ENCODE measurements around the gene UBC. TPM values are rescaled to one million over a fixed set of nuclear protein-coding genes. Genes with fewer than 3 reads are reported as not detected.

UBC gene
- total RNA-seq (2014; rRNA removed), result 1,439 and 1,479 TPM in 2 replicates
- polyA plus RNA-seq (2012), result 1,556 TPM

- DNase-seq (ENCODE audit: low read depth), result peak; percentile 91
Measured at GRCh38 chr12:124914392-124915238, at the start of gene UBC. Gene UBC, minus strand, starts transcription at chr12:124914650. Its CDS starts 879 bp downstream, at chr12:124913771.

- DNase-seq (ENCODE audit: low read depth), result no peak
Measured at GRCh38 chr12:124963211-124963610, 48.8 kb upstream of the UBC start.

- DNase-seq (ENCODE audit: low read depth), result no peak
Measured at GRCh38 chr12:124961055-124961454, 46.6 kb upstream of the UBC start.

DNA sequence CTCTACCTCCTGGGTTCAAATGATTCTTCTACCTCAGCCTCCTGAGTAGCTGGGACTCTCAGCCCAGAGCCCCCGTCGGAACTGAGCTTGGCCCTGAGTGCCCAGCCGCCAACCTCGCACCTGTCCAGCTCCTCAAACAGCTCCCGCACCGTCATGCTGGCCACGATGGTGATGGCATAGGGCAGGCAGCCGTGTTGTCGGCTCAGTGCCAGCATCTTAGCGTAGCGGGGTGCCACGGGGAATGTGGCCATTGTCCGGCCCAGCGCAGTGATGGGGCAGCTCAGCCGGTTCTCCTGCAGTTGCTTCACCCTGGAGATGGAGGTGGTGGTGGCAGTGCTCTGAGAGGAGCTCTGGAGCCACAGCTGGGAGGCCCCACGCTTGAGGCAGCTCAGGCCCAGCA lies 42.1 kb upstream of the UBC start:
- no peak for DNase-seq (ENCODE audit: low read depth)

GRCh38 chr12:124954771-124955170 lies 40.3 kb upstream of the UBC start:
- DNase-seq (ENCODE audit: low read depth), result no peak

DNA sequence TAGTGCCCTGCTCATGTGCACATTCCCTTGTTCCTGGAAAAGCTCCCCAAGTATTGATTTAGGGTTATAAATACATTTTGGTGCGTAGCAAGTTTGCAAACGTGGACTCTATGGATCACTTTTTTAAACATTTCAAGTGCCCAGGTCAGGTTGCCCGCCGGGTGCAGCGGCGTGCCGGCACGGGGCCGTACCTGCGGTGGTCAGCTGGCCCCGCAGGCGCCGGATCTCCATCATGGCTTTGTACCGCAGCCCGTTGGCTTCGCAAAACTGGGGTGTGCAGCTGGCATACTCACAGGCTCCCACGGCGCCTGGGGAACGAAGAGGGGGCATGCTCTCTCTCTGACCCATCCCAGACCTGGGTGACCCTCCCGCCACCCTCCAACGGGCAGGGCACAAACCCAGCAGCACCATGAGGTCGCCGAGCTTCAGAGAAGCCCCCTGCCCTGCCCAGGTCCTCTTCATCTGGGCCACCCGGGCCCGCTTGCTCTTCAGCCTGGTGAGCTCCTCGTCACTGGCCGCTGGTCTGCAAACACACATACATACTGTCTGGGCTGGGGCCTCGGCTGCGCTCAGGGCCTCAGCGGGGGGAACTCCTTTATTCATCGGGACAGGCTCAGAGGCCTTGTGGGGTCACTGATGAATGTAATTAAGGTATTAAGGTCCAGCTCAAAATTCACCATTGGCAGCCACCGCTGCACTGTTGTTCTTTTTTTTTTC lies 39.4 kb upstream of the UBC start:
- no peak for DNase-seq (ENCODE audit: low read depth)

- no peak for DNase-seq (ENCODE audit: low read depth)
Measured at GRCh38 chr12:124952801-124953200, 38.4 kb upstream of the UBC start.

- DNase-seq (ENCODE audit: low read depth), result no peak
Measured at GRCh38 chr12:124952295-124952694, 37.8 kb upstream of the UBC start.

- no peak for DNase-seq (ENCODE audit: low read depth)
Measured at GRCh38 chr12:124949779-124950728, 35.6 kb upstream of the UBC start.

DNA sequence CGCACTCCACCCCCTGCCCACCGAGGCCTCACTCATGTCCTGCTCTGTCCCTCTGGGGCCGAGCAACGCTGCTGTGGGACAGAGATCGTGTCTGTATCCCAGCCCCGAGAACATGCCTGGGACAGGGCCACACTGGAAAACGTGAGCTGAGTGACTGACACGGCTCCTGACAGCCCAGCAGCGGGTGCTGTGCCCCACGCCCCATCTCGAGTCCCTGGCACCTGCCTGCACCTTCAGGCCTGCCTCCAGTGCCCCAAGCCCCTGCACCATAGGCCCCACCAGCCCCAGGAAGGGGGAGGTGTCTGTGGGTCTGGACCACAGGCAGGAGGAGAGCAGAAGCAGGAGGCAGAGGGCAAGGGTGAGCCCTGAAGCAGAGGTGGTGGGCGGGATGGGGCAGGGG lies 34.6 kb upstream of the UBC start:
- no peak for DNase-seq (ENCODE audit: low read depth)

- no peak for DNase-seq (ENCODE audit: low read depth)
Measured at GRCh38 chr12:124947561-124948398, 33.3 kb upstream of the UBC start.

- DNase-seq (ENCODE audit: low read depth), result no peak
Measured at GRCh38 chr12:124947013-124947412, 32.6 kb upstream of the UBC start.

DNA sequence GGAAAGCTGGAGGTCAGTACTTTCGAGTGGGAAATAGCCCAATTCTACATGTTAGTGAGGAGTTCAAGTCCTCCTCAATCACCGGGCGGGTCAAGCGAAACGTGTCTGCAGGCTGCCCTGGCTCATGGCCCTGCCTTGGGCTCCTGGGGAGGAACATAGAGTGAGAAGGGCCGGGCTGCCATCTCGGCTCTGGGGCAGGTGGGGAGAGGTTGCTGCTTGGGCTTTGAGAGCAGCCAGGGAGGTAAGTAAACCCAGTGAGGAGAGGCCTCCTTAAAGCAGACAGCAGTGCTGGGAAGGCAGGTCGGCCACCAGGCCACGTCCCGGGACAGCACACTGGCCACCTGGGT lies 32.0 kb upstream of the UBC start:
- no peak for DNase-seq (ENCODE audit: low read depth)

DNA sequence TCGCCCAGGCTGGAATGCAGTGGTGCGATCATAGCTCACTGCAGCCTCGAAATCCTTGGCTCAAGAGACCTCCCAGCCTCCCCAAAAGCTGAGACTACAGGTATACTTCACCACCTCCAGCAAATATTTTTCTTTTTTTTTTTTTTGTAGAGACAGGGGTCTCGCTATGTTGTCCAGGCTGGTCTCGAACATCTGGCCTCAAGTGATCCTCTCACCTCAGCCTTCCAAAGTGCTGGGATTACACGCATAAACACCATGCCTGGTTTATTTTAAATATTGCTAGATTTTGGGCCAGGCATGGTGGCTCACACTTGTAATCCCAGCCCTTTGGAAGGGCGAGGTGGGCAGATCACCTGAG lies 26.7 kb upstream of the UBC start:
- DNase-seq (ENCODE audit: low read depth), result no peak

DNA sequence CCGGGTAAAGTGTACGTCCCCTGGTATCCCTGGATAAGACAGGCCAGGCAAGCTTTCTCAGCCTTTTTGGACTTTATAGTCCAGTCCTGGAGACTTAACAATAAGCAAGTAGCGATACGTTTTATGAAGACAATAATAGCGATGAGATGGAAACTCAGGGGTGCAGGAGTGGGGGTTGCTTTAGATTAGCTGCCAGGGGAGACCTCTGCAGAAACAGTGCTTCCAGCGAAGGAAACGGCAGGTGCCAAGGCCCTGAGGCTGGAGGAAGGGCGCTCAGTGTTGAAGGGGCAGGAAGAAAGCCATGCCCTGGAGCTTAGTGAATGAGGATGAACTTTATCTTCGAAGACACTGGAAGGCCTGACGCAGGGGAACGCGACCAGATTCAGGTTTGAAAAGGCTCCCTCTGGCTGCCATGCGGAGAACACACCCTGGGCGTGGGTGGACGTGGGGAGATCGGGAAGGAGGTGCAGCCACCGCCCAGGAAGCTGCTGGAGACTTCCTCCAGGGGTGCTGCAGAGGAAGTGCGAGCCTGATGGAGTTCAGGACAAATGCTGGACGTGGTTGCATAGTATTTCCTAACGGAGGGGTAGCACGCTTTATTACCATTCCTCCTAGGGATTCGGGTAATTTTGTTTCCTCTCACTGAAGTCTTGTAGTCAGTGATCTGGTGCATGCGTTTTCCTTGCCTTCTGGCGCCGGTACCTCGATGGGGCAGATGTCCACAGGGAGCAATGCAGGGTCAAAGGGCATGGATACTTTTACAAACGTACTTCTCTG lies 26.1 kb upstream of the UBC start:
- DNase-seq (ENCODE audit: low read depth), result peak; percentile 91

GRCh38 chr12:124940143-124940392 lies 25.6 kb upstream of the UBC start:
- DNase-seq (ENCODE audit: low read depth), result no peak

GRCh38 chr12:124939421-124940142 lies 25.1 kb upstream of the UBC start:
- DNase-seq (ENCODE audit: low read depth), result peak; percentile 96

DNA sequence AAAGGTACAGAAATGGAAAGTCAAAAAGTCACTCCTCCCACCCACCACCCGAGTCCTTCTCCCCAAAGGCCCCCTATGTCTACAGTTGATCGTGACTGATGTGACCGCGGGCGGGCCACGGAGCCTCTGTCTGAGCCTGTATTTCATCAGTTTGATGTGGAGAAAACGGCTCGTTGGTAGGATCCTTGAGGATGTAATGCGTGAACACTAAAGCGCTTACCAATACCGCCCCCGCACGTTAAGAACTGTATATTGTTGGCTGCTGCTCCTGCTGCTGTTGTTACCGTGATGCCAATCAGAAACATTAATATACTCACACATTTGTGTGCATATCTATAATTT lies 24.6 kb upstream of the UBC start:
- peak; percentile 91 for DNase-seq (ENCODE audit: low read depth)

GRCh38 chr12:124938587-124938986 lies 24.1 kb upstream of the UBC start:
- peak; percentile 73 for DNase-seq (ENCODE audit: low read depth)

DNA sequence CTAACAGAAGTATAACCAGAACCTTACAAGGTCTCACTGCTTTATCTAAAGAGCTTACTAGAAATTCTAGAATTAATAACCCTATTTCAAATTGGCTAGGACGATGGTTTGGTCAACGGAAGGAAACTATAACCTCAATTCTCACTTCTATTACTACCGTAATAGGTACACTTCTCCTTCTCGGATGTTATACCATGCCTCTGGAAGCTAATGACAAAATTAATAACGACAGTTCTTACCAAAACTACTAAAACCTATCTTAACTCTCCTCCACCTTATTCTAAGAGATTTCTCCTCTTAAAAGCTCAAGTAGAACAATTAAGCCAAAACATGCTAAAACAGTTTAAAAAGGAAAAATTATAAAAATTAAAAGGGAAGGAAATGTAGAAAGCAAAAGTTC lies 23.7 kb upstream of the UBC start:
- DNase-seq (ENCODE audit: low read depth), result no peak

All from LHCN-M2 (cell line).